Fibroblast of mammary gland (primary cell): ENCODE results near the gene ORC4.

Source experiments
- DNase-seq: peaks from one replicate; pipeline ENCODE4 v3.0.0-alpha.2; 2010; ENCODE audit warnings: low read depth
- H3K4me3 ChIP-seq: 2 replicates; pipeline ENCODE4 v1.5.1; 2011; ENCODE audit warnings: low read depth, mild to moderate bottlenecking, low read length, moderate library complexity; ENCODE audit not compliant: control insufficient read depth
- TF ChIP-seq, protein P1 (sequence below): conservative IDR thresholded peaks from 2 replicates; pipeline ENCODE4 v1.5.1; 2011; ENCODE audit warnings: low read depth, low read length, inconsistent platforms; ENCODE audit not compliant: control insufficient read depth, insufficient read depth

Gene ORC4

DNA sequence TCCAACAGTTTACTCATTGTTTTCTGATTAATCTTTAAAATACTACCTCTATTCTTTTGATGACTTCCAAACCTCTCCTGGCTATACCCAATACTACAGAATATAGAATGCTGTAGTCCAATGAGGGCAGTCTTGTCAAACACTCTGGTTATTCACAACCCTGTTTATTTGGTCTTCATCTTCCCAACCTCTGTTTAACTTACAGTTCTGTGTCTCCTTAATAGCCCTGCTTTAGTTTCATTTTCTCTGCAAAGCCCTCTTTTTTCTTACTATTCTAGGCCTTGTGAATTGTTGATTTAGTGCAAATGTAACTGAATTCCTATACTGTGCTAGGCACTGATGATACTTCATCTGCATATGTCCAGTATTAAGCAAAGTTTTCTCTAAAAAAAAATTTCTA is 135.7 kb downstream of the ORC4 start:
- TF ChIP-seq, protein P1, sequence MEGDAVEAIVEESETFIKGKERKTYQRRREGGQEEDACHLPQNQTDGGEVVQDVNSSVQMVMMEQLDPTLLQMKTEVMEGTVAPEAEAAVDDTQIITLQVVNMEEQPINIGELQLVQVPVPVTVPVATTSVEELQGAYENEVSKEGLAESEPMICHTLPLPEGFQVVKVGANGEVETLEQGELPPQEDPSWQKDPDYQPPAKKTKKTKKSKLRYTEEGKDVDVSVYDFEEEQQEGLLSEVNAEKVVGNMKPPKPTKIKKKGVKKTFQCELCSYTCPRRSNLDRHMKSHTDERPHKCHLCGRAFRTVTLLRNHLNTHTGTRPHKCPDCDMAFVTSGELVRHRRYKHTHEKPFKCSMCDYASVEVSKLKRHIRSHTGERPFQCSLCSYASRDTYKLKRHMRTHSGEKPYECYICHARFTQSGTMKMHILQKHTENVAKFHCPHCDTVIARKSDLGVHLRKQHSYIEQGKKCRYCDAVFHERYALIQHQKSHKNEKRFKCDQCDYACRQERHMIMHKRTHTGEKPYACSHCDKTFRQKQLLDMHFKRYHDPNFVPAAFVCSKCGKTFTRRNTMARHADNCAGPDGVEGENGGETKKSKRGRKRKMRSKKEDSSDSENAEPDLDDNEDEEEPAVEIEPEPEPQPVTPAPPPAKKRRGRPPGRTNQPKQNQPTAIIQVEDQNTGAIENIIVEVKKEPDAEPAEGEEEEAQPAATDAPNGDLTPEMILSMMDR, result no peak
- H3K4me3 ChIP-seq, result no peak overlapping the region
- no peak for DNase-seq

DNA sequence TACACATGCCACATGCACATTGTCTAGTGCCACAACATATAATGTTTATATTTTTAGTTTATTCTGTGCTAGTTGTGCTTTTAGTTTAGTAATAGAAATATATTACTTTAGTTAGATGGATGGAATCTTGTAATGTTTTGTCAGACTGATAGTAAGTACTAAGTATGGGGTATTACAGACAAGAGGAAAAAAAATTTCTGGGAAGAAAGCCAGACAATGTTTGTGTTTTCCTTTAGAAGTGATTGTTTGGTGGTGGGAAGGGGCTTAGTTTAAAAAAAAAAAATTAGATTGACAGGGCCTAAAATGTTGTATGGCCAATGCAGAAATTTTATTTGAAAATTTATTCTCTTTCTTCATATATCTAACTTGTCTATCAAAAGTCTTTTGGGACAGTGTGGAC is 137.9 kb downstream of the ORC4 start:
- DNase-seq, result no peak
- no peak overlapping the region for H3K4me3 ChIP-seq
- TF ChIP-seq, protein P1, result no peak
